ENCODE data around the gene KCNQ1.

Gene KCNQ1

DNA sequence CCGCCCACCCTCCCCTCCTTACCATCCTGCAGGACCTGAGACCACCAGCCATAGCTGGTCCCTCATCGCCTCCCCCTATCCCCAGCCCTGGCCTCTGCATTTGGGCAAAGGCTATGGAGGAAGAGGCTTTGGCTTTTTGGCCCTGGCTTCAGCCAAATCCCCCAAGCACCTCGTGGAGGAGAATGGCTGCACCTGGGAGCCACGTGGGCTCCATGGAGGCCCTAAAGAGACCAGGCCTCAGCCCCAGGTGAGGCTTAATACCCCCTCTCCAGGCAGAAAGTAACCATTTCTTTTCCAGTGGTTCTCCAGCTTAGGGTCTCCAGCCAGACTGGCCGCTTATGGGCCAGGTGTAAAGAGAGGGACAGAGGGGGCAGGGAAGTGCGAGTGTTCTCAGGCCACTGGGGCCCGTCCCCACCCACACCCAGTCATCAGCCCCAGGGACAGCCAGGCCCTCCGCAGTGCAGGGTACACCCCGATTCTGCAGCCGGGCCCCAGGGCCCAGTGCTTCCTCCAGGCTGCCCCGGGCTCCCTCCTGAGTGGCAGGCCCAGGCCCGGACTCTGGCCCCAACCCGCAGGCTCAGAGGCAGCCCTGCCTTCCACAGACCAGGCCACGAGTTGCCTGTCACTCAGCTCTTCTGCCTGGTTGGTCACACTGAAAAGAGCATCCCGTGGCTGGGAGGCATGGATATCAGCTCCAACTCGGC, 414.3 kb downstream of the KCNQ1 start:
- no peak for DNase-seq

DNA sequence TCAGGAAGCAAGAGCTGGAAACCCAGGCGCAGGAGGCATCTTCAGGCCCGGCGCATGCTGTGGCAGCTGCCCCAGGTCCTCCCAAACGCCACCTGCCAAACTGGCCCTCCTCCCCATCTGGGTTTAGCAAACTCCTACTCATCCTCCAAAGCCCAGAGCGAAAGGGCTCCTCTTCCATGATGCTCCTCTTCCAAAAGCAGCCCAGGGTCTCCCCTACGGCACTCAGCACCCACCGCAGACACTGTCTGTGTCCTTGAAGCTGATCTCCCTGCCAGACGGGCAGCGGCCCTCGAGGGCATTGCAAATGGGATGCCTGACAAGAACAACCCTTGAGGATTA, 414.9 kb downstream of the KCNQ1 start:
- no peak for DNase-seq

DNA sequence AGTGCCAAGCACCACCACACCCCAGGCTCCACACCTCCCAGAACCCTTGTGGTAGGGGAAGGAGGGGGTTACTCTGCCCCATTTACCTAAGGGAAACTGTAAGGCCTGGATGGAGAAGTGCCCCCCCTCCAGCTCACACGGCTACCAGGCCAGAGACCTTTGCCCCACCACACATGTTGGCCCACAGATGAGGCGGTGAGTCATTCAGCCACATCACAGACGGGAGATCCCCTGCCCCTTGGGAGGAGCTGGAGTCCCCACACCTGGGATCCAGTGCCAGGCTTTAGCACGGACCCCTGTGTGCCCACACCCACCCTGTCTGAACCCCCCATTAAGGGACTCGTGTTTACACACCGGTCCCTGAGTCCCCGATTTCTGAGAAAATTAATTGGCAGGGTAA, 415.8 kb downstream of the KCNQ1 start:
- no peak for DNase-seq

DNA sequence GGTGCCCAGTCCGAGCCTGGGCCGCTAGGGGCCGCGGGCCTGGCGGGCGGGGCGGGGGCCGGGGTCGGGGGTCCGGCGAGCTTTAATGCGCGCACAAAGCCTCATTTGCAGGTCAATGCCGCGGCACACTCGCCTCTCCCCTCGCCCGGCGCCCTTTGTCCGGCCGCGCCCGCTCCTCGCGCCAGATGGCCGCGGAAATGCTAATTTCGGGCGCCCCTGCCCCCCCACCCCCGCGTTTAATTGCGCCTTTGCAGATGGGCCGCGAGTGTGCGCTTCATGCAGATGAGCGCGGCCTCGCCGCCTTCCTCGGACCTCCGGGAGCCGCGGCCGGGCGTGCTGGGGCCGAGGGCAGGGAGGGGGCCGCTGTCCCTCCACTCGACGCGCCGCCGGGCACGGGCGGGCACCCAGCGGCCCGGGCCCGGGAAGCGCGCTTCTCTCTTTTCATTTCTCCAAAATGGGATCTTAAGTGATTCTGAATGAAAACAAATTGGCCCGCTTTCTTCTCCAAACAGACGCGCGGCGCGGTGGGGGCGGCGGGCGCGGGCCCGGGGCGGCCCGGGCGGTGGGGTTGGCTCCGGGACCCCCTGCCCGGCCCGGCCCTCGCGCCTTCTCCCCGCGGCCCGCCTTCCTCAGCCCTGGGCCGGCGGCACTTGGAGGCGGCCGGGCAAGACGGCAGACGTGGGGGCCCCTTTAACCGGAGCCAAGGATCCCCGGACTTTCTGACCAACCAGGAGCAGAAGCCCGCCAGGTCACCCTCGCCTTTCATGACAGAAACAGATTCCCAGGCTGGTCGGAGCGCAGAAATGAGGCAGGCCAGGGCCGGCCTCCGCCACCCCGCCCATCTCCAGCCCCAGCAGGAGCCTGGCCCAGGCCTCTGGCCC, 417.8 kb downstream of the KCNQ1 start:
- DNase-seq: no peak

DNA sequence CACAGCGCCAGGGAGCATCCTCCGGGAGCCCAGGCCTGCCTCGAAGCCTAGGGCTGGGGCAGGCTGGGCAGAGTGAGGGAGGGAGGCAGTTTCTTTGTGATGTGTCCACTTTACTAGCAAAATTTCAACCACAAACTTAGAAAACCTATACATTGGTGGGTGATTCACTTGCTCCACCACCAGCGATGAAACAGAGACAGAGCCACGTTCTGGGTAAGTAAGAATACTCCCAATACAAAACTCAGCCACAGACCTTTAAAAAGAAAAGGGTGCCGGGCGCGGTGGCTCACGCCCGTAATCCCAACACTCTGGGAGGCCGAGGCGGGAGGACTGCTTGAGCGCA, 418.4 kb downstream of the KCNQ1 start:
- DNase-seq: no peak

DNA sequence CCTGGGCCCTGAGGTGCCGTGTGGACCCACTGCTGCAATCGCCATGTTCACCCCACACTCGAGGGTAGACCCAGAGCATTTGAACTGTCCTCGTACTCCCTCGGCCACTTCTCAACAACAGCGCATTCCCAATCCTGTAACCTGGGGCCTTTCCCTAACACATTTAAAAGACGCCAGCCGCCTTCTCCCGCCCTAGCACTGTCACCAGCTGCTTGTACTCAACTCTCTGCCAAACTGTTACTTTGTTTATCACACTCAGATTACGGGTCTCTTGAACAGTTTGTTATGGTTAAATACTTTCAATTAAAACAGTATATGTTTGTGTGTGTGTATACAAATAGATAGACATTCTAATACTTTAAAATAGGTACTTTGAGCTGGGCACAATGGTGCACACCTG, 420.1 kb downstream of the KCNQ1 start:
- no peak for DNase-seq

DNA sequence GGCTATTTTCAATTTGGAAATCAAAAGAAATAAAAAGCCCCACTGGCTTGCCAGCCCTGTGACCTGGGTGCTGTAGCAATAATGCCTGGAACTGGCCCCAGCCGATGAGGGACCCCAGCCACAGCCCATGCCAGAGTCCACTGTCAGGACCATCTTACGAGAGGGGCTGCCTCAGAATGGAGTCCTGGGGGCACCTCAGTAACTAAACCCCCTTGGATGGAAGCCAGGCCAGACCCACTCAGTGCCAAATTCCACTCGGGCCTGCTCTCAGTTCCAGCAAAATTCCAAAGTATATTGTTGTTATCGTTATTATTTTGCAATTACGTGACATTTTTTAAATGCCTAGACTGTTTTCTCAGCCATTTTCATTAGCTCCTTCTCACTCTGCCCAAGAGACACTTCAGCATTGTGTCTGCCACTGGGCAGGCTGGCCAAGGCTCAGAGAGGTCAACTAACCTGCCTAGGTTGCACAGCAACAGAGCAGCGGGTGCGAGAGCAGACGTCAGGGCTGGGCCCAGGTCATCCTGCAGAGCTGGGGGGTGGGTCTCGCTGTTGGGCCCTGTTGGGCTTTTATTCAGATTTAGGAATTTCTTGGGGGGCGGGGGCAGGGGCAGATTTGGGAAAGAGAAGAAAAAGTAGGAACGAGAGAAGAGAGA, 421.2 kb downstream of the KCNQ1 start:
- DNase-seq: no peak

DNA sequence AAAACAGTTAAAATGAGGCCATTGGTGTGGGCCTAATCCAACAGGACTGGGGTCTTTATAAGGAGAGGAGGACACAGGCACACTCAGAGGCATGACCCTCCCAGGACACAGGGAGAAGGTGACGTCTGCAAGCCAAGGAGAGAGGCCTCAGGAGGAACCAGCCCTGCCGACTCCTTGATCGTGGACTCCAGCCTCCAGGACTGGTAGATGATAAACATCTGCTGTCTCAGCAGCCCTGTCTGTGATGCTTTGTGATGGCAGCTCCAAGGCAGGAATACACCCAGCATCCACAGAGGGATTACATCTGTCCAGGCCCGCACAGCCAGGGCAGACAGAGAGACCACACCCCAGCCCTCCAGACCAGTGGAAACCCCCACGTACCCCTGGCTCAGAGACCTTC, 422.3 kb downstream of the KCNQ1 start:
- no peak for DNase-seq

DNA sequence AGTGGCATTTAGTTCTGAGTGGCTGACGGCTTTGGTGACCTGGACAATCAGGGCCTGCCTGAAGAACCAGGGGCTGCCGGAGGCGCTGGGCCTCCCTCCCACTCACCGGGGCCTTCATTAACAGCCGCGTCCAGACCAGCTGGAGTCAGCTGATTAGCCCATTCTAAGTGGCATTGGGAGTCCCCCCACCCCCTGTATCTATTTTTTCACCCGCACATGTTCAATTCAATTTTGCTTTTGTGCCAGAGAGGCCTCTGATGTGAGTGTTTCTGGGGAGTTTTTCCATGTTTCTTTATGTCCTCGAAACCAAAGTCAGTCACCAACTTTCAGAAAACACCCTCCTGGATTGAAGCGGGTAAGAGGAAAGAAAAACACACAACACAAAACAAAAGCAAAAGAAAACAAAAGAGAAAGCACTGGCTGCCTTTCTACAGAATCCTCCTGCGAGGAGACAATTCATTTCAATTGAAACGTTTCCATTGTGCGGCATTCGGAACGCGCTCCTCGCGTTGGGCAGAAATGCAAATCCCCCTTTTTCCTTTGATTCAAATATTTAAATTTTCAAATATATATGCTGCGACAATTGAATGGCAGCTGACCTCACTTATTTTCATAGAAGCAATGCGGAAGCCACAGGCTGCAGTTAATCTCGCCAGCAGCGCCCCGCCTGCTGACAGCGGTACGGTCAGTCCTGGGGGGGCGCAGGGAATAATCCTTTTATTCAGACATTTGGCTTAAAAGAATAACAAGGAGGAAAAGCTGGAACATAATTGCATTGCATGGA, 423.1 kb downstream of the KCNQ1 start:
- DNase-seq: no peak

DNA sequence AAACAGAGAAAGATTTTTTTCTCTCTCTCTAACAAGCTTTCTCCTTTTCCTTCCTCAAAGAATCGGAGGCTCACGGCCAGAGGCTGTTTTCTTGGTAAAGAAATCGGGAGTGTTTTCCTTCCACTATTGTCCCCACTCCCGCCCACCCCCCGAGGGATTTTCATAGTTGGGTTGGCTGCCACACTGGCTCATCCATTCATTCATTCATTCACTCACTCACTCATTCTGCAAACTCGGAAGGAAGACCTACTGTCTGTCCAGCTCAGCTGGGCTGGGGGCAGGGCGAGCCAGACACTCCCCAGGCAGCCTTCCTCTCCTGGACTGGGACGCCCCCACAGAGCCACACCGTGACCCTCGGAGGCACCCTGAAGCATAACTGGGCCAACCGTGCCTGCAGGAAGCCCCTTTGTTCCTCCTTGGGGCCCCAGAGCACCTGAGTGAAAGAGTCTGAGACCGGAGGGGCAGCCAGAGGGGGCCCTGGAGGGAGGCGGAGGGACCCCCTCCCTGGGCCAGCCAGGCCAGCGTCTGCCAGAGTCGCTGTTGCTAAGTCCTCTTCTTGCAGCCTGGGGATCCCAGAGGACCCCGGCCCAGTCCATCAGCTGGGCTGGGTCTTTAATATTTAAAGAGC, 423.8 kb downstream of the KCNQ1 start:
- DNase-seq: no peak

DNA sequence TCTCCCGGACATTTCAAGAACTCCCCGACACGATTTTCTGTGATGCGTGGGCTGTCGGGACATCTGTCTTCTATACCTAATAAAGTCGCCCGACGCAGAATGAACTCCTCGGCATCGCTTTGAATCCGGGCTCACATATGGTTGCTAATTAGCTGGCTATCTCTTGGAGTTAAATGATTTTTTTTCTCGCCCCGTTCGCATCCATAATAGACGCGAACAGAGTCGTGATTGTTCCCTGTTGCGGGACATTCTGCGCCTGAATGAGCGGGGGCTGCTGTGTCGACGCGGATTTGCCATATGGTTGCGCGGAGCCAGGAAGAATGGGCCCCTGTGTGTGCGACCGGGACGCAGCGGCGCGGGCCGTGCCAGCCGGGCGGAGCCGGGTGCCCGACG, 424.3 kb downstream of the KCNQ1 start:
- no peak for DNase-seq

DNA sequence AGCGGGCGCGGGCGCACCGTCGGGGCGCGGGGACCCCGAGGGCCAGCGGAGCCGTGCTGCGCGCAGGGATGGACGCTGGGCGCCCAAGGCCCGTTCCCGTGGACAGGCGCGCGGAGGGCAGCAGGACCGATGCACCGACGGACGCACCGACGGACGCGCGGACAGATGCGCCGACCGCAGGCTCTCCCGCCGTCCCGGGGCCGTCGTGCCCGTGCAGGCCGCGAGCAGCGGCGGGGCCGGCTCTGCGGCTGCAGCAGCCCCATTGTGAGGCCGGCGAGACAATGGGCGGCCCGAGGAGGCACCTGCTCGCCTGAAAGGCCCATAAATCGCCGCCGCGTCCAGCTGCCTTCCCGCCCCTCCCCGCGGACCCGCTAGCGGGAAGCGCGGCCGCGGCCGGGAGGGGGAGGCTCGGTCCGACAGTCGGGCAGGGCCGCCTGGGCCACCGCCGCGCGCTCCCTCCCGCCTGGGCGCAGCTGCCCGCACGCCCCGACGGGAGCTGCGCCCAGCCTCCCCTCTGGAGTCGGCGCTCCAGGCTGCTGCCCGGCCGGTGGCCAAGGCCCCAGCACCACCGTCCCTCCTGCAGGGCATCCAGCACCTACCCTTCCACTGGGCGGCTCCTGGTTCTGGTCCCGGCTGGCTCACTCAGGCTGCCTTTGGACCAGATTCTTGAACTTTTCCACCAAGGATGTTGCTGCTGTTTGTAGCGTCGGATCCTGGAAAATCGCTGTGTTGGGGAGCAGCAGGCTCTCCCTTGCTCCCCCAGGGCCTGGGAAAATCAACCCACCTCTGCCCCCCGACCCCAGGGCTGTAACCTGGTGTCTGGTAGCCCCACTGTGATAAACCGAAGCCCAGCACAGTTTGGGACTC, 425.0 kb downstream of the KCNQ1 start:
- DNase-seq: no peak

DNA sequence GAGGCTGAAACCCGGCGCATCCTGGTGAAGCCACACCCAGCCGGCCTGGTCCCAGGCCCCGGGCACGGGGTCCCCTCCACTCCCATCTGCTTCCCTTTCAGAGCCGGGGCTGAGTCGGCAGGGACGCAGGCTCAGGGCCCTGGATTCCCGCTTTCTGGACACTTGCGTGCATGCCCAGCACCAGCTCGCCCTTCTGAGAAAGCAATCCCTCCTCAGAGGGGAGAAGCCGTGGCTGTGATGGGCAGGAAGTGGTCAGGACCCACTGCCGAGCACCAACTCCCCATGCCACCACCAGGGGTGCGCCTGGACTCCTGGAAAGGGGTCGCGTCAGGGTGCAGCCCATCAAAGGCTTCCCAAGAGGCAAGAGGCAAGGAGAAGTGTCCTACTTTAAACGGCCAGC, 425.7 kb downstream of the KCNQ1 start:
- DNase-seq: no peak

DNA sequence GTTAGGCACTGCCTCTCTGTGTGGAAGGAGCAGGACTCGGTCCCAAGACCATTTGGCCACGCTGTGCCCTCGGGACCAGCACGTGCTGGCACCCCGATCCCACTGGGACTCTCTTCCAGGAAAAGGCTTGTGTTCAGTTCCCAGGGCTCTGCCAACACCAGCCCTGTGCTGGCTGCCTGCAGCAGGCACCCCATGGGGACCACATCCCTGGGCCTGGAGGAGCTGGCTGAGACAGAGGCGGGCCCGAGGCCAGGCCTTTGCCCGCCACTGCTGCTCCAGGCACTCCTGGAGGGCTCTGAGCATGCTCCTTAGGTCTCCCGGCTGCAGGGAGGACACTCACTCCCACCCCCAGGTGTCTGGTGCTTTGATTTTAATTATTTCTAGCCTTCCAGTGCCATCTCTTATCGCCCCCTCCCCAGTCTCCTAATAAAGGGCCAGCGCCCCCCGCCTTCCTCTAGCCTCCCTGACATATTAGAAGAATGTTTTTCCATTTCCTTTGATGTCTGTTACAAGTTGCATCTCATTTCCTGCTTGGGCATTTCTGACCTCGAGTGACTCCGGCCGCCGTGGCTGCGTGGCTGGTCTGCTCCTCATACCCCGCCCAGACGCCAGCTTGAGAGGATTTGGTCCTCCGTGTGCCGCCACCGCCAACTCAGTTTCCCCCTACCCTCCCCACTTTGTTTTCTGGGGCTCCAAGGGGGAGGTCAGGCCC, 426.3 kb downstream of the KCNQ1 start:
- DNase-seq: no peak

DNA sequence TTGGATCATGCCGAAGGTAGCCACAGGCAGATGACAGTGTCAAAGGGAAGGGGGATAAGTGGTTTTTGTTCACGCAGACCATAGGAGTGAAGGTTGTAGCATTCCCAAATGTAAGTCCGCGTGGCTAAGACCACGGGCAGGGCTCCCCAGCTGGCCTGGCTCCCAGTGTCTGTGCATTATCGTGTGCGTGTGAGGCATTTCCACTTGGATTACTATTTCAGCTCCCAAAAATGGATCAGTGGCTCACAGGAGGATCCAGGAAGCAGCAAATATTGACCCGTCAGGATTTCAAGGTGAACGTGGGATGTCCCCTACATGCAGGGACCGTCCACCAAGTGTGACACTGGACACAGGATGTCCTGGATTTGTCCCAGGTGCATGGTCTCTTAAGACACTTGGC, 430.2 kb downstream of the KCNQ1 start:
- no peak for DNase-seq

DNA sequence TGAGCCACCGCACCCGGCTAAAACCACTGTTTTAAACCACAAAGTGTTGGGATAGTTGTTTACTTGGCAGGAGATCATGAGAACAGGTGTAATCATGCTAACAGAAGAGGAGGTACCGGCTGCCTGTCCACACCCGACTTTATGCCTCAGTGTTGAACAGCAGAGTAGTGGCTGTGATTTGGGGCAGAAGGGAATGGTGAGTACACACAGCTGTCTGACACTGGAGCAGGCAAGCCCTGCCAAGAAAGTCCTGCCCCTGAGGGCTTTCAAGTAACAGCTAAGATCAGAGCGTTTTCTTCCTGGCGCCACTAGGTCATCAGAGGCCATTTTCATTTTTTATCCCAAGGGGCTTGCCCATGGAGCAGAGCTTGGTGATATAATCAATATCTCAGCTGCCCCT, 432.7 kb downstream of the KCNQ1 start:
- no peak for DNase-seq

DNA sequence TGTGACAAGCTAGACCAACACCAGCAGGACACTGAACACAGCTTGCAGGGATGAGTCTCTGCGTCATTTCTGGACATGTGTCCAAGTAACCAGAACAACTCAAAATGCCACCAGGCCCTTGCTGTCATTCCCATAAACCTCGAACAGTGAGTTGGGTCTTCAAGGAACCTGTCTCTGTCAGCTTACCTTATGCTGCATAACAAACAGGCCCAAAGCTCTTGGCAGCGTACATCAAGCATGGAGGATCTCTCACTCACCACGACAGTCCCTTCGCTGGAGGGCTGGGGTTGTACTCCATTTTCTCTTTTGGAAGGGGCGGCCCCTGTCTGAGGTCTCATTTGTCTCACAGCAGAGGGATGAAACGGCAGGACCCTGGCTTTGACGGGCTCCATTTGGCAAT, 434.0 kb downstream of the KCNQ1 start:
- no peak for DNase-seq

DNA sequence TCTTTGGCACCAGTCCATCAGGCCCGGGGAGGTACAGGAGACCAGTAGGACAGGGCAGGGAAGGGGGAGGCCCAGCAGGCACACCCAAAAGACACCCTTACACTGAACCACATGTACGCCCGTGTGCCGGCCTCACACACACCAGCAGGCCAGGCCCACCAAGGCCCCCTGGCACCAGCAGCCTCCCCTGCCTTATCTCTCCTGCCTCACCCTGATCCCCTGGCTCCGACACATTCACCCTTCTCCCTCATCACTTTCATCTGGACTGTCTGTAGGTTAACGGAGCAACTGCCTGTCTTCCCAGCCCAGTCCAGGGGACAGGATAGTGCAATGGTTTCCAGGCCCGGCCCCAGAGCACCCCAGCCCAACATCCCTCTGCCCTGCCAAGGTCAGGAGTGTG, 435.8 kb downstream of the KCNQ1 start:
- DNase-seq: no peak

DNA sequence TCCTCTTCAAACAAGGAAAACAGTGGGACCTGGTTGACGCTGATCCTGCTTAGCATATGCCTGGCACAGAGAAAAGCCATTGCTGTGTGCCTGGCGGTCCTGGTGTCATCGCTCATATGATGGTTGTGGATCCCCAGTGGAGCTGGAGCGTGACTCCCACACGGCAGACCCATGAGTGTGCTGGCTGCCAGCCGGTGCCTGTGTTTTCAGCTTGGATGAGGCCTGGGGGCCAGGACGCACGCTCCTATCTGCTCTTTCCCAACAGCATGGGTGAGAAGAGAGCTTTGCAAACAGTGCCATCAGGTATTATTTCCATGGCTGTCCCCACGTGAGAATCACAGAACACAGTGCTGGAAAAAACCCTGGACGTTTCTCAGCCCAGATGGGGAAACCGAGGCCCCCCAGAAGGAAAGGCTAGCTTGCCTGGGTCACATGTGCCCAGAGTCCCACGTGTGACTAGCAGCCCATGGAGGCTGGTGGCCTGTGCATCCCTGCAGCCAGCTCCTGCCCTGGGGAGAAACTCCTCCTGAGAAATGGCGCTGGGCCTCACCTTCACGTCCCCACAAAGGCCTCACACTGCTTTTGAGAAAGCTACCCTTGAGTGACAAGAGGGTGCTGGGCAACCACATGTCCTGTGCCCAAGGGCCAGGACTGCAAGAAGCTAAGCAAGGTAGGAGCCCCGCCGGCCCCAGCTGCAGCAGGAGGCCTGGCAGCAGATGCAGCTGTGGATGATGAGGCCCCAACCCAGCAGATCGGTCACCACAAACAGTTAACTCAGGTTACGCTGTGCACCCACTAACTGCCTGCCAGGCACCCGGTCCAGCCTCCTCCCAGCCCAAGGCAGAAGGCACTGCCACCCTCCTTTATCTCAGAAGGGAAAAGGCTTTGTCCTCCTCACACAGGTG, 436.5 kb downstream of the KCNQ1 start:
- no peak for DNase-seq

DNA sequence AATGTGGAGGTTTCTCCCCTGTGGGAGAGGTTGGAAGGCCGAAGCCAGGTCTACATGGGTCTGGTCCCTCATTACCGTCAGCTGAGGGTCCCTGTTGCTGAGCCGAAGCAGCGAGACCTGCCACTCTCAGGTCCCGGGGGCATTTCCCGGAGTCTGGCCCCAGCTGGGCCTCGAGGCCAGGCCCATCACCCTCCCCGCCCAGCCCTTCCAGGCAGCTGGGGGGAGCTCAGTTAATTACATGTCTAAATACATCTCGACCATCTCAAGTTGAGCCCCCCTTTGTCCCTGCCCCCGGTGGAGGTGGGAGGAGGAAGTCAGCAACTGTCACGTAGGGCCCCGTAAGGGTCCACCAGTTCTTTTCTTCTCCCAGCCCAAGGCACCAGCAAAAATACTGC, 437.2 kb downstream of the KCNQ1 start:
- no peak for DNase-seq

All from KG1 (cell line).